ENCODE data around the gene SLC10A3.

SLC10A3 gene

GRCh38 chrX:154437971-154438893 is 52.2 kb downstream of the SLC10A3 start:
- DNase-seq (ENCODE audit: low read depth), result no peak
